ENCODE data around the gene DLGAP1. TPM values are rescaled to one million over a fixed set of nuclear protein-coding genes. Genes with fewer than 3 reads are reported as not detected.

The DLGAP1 gene
- total RNA-seq, 6 experiments from 2014 or later, result 0.19 to 1.3 (median 0.62) TPM

GRCh38 chr18:3747176-3747973 lies 707.7 kb downstream of the DLGAP1 start:
- peaks cover 2% of the 10 kb centered on the region; the same call in 1 of the 2 replicates for H3K27me3 Mint-ChIP-seq (ENCODE audit: insufficient read depth)
- H3K36me3 Mint-ChIP-seq (ENCODE audit: low read depth), result peaks cover 4% of the 10 kb centered on the region; the same call in 1 of the 2 replicates
- peak overlapping the region; percentile 5; the same call in 1 of the 2 replicates for H3K27ac Mint-ChIP-seq
- H3K9me3 Mint-ChIP-seq, result no peaks in the 10 kb centered on the region
- H3K4me3 Mint-ChIP-seq, result peak overlapping the region; percentile 49
- H3K4me1 Mint-ChIP-seq (ENCODE audit: low read depth), result peaks cover 17% of the 10 kb centered on the region
- DNase-seq, result no peak
- no peak for TF ChIP-seq CTCF (IDR thresholded peaks at IDR 0.05)

GRCh38 chr18:3742541-3742940 lies 712.6 kb downstream of the DLGAP1 start:
- Mint-ChIP-seq H3K27me3 (ENCODE audit: insufficient read depth) (no peaks in the 10 kb centered on the region), H3K4me3 (no peak overlapping the region), H3K27ac (no peak overlapping the region), H3K4me1 (ENCODE audit: low read depth) (peaks cover 5% of the 10 kb centered on the region), H3K9me3 (0 out of 2 replicates have a peak, but pooled peaks cover 4% of the 10 kb centered on the region), H3K36me3 (ENCODE audit: low read depth) (peaks cover 5% of the 10 kb centered on the region; the same call in 1 of the 2 replicates)
- no peak for DNase-seq
- no peak for TF ChIP-seq CTCF (IDR thresholded peaks at IDR 0.05)

GRCh38 chr18:3741333-3741732 lies 713.8 kb downstream of the DLGAP1 start:
- H3K27me3 Mint-ChIP-seq (ENCODE audit: insufficient read depth), result peaks cover 2% of the 10 kb centered on the region; the same call in 1 of the 2 replicates
- H3K4me1 Mint-ChIP-seq (ENCODE audit: low read depth), result no peaks in the 10 kb centered on the region
- no peak for DNase-seq
- H3K9me3 Mint-ChIP-seq, result 0 out of 2 replicates have a peak, but pooled peaks cover 4% of the 10 kb centered on the region
- H3K36me3 Mint-ChIP-seq (ENCODE audit: low read depth), result peaks cover 5% of the 10 kb centered on the region; the same call in 1 of the 2 replicates
- no peak overlapping the region for H3K27ac Mint-ChIP-seq
- TF ChIP-seq CTCF (IDR thresholded peaks at IDR 0.05), result no peak
- H3K4me3 Mint-ChIP-seq, result no peak overlapping the region

- DNase-seq, result no peak
- Mint-ChIP-seq H3K36me3 (ENCODE audit: low read depth) (no peaks in the 10 kb centered on the region), H3K27ac (no peak overlapping the region), H3K4me1 (ENCODE audit: low read depth) (no peaks in the 10 kb centered on the region), H3K27me3 (ENCODE audit: insufficient read depth) (peaks cover 16% of the 10 kb centered on the region; the same call in 1 of the 2 replicates), H3K4me3 (no peak overlapping the region), H3K9me3 (no peaks in the 10 kb centered on the region)
- no peak for TF ChIP-seq CTCF (IDR thresholded peaks at IDR 0.05)
Observed at GRCh38 chr18:3728704-3729437, 726.2 kb downstream of the DLGAP1 start.

GRCh38 chr18:3727274-3727673 lies 727.8 kb downstream of the DLGAP1 start:
- Mint-ChIP-seq H3K27me3 (ENCODE audit: insufficient read depth) (peaks cover 22% of the 10 kb centered on the region; the same call in 1 of the 2 replicates), H3K36me3 (ENCODE audit: low read depth) (no peaks in the 10 kb centered on the region), H3K9me3 (no peaks in the 10 kb centered on the region), H3K4me1 (ENCODE audit: low read depth) (peaks cover 7% of the 10 kb centered on the region), H3K27ac (no peak overlapping the region), H3K4me3 (no peak overlapping the region)
- TF ChIP-seq CTCF (IDR thresholded peaks at IDR 0.05), result no peak
- no peak for DNase-seq

Measured in HFFc6 (cell line).